Right renal pelvis (tissue), 4 donors: Measurements from ENCODE around the gene SRGN. TPM values are rescaled to one million over a fixed set of nuclear protein-coding genes. Genes with fewer than 3 reads are reported as not detected.

Source experiments
- DNase-seq, 4 donors: peaks; one replicate each; pipeline ENCODE4 v3.0.0-alpha.2; 2013; ENCODE audit warnings: low read depth in 4 of 4, low spot score in 3 of 4, missing footprints in 1 of 4
- polyA plus RNA-seq, 4 donors: library from polyadenylated mRNA; unstranded; fragments of 120-200 nt; gene quantifications; one replicate each; pipeline ENCODE4 v1.2.1, GENCODE V29; 2013; ENCODE audit not compliant: insufficient read length in 4 of 4

Gene SRGN
- polyA plus RNA-seq, 4 donors, result 16.0 to 26.1 (median 22.1) TPM

DNA sequence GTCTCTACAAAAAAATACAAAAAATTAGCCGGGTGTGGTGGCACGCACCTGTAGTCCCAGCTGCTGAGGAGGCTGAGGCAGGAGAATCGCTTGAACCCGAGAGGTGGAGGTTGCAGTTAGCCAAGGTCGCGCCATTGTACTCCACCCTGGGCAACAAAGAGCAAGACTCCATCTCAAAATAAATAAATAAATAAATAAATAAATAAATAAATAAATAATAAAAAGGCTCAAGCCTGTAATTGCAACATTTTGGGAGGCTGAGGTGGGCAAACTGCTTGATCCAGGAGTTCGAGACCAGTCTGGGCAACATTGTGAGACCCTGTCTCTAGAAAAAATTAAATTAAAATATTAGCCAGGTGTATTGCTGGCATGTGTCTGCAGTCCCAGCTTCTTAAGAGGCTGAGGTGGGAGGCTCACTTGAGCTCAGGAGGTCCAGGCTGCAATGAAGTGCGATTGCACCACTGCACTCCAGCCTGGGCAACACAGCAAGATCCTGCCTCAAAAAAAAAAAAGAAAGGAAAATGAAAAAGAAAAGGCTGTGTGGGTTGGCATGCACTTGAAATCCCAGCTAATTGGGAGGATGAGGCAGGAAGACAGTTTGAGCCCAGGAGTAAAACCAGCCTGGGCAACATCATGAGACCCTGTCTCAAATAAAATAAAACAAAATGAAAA, 27.6 kb upstream of the SRGN start:
- DNase-seq, result no peak

DNA sequence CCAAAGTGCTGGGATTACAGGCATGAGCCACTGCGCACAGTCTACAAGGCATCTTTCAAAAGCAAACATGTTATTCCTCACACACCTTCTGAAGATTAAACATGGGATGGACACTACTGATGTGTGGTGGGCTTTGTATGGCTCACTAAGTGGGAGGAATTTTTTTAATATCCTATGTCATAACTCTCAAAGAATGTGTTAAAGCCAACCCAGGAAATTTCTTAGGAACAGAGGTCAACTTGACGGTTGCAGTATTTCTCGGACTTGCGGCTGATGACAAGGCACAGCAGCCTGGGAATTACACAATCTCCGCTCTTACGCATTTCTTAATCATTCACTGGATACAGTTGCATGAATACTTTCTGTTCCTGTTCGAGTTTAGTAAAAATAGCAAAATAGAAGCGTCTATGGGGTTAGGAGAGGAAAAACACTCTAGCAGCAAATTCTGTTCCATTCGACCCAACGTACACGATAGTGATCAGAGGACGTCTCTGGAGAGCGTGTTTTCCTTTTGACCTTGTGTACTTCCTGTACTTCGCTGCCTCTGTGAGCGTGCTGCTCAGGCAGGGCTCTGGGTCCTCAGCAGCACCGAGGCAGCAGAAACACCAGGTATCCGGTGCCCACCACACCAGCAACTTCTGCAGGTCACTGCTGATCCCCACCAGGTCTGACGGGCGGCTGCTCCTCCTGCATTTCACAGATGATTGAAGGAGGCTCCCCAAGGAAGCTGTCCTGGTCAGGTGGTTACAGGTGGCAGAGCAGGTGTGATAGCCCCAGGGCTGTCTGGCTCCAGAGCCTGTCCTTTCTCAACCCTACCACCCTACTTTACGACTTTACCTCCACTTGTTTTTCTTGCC, 26.4 kb upstream of the SRGN start:
- peak; percentile 22 to 36 (median 32) for DNase-seq

- no peak for DNase-seq
Observed at GRCh38 chr10:69062901-69063300, 25.0 kb upstream of the SRGN start.

- DNase-seq, result no peak
Observed at GRCh38 chr10:69064762-69065328, 23.1 kb upstream of the SRGN start.

DNA sequence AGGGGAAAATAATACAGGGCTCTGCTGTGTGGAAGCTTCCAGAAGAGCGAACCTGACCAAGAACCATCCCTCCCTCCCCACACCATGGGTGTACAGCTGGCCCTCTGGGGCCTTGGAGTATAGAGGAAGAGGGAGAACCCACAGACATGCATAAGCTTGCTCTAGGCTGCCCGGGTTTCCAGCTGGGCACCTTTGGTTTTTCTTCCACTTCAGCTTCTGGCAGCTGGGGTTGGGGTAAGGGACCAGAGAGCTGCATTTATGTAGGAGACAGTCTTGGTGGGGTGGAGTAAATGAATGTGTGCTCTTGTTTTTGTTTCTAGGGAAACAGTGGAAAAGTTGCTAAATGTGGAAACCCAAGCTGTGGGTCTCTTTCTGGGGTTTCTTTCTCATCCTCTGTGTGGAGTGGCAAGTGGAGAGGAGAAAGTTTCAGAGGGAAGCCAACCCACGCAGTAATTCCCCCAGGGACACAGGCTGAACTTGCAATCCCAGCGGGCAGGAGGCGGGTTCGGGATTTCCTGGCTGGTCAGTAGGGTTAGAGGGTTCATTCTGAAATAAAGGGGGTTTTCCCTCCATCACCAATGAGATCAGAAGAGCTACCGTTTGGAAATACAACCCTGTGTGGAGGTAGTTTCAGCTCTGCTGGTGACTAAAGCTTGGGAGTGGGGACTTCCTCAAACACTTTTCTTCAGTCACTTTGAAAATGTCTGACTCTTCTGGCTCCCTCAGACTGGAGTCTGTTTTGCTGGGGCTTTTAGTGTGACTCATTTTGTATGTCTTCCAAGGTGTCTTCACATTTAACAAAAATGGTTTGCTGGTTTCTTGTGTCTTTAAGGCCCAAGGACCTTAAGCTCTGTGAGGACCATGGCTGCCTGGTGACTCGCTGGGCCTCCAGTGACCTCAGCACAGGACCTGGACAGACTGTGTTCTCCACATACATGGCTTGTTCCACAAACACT, 22.2 kb upstream of the SRGN start:
- no peak for DNase-seq

- no peak for DNase-seq
Observed at GRCh38 chr10:69067189-69067588, 20.7 kb upstream of the SRGN start.

- no peak for DNase-seq
Observed at GRCh38 chr10:69068549-69068948, 19.4 kb upstream of the SRGN start.

- DNase-seq, result no peak
Observed at GRCh38 chr10:69069090-69070042, 18.5 kb upstream of the SRGN start.

GRCh38 chr10:69070951-69071350, 17.0 kb upstream of the SRGN start:
- DNase-seq, result no peak

GRCh38 chr10:69071610-69072009, 16.3 kb upstream of the SRGN start:
- no peak for DNase-seq

DNA sequence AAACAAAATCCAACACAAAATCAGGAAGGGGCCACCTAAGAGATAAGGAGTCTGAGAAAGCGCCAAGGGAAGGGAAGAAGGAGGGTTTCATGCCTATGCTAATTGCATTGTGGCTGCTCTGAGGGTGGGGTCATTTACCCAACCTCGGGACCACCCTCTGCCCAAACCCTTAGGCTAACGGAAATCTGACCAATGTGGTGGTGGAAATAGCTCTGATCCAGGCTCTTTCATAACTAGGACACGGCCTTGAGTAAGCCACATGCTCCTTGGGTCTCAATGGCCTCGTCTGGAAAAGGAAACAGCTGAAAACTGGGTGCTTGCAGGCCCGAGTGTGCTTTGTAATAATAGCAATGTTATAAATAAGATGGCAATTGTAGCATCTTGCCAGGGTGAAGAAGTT, 14.9 kb upstream of the SRGN start:
- DNase-seq, result no peak

GRCh38 chr10:69073736-69074364, 14.1 kb upstream of the SRGN start:
- DNase-seq, result no peak

DNA sequence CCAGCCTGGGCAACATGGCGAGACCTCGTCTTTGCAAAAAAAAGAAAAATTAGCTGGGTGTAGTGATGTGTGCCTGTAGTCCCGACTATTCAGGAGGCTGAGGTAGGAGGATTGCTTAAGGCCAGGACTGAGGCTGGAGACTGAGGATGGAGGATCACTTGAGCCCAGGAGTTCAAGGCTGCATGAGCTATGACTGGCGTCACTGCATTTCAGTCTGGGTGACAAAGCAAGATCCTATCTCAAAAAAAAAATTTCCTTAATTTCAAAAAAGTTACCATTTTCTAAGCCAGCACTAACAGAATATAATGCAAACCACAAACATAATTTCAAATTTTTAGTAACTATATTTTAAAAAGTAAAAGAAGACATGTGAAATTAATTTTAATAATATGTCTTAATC, 13.4 kb upstream of the SRGN start:
- DNase-seq, result no peak

- no peak for DNase-seq
Observed at GRCh38 chr10:69075431-69075830, 12.5 kb upstream of the SRGN start.

- no peak for DNase-seq
Observed at GRCh38 chr10:69078311-69078710, 9.6 kb upstream of the SRGN start.

- no peak for DNase-seq
Observed at GRCh38 chr10:69080226-69080625, 7.7 kb upstream of the SRGN start.

GRCh38 chr10:69086001-69086509, 1.8 kb upstream of the SRGN start:
- no peak for DNase-seq

DNA sequence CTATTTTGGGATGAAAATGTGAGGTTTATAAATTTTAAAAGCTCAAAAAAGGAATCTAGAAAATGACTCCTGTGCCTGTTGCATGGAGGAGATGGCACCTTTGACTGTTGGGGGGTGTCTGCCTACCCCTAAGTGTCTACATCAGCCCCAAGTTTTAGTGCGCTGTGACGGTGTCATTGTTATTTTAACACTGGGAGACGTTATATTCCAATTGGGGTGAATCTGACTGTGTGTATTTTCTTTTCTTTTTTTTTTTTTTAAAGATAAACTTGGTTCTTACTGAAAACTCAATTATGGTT, 517 bp downstream of the SRGN start:
- no peak for DNase-seq
